ENCODE results near the gene FIGN.
A peak's percentile ranks its signal among the peaks of the same experiment; 100 is the strongest.

FIGN gene

DNA sequence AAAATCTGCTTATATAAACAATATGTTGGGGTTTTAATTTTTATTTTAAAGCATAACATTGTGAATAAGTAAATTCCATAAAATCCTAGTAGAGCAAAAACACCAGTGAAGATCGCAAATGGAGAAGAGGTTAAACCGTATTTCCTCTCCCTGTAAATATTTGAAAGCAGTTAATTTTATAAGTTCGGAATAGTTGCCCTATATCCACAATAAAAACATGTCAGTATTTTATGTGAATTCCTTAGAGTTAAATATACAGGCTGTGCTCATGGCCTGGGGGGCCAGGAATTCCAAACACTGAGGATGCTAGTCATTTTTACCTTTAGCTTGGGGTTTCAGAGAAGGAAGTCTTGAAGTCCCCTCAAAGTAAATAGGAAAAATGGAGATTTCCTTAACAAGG is 135.0 kb downstream of the FIGN start:
- H3K9me3 ChIP-seq, result no peaks in the 10 kb centered on the region
- H3K36me3 ChIP-seq (replicated peaks), result no peaks in the 10 kb centered on the region
- H3K4me1 ChIP-seq, result peaks cover 57% of the 10 kb centered on the region
- in situ Hi-C loops (cut with MboI; ENCODE audit: low sequenced_read_pairs), result no loop called here
- H3K27me3 ChIP-seq (ENCODE audit: low read depth), result no peaks in the 10 kb centered on the region
- H3K4me3 ChIP-seq, result no peak overlapping the region
- DNase-seq (ENCODE audit: low spot score in 2 of 2), result peak; percentile 22 to 38

DNA sequence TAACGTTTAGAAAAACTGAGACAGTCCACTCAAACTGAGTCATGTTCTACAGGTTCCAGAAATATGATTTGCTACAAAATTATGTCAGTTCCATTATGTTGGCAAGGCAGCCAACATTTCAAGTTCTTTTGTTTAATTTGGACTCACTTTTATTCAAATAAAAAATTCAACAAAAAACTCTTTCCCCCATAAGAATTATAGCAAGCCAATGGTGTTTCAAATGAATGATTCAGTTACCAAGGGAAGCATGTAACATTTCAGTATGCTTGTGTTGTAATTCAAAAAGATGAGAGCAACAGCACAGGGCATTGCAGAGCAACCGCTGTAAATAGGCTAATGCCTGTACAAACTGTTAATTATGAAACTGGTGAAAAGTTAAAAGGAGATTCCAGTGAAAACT is 140.8 kb downstream of the FIGN start:
- H3K4me1 ChIP-seq, result peaks cover 43% of the 10 kb centered on the region
- no peak overlapping the region for H3K4me3 ChIP-seq
- DNase-seq (ENCODE audit: low spot score in 2 of 2), result peak in 1 of 2 experiments; percentile 49
- no peaks in the 10 kb centered on the region for H3K27me3 ChIP-seq (ENCODE audit: low read depth)
- no peaks in the 10 kb centered on the region for H3K36me3 ChIP-seq (replicated peaks)
- H3K9me3 ChIP-seq, result no peaks in the 10 kb centered on the region
- in situ Hi-C loops (cut with MboI; ENCODE audit: low sequenced_read_pairs), result no loop called here

DNA sequence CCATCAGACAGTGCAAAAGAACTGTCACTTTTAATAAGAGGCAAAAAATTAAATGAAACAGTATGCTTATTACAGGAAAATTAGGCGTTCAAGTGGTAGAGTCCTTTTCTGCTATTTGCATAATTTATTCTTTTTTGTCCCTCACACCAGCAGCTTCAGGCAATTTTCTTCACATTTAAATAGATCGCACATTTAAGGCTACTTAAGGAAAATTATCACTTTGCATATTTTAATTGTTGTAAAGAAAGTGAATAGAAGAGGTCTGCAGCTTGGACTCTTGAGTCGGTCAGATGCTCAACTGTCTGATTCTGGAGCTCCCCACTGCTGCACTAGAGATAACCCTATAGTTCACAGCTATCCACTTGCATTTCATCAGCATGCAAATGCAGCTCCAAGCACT is 141.3 kb downstream of the FIGN start:
- DNase-seq (ENCODE audit: low spot score in 2 of 2), result peak; percentile 52 to 79
- no peaks in the 10 kb centered on the region for H3K36me3 ChIP-seq (replicated peaks)
- no peak overlapping the region for H3K4me3 ChIP-seq
- H3K9me3 ChIP-seq, result no peaks in the 10 kb centered on the region
- H3K27me3 ChIP-seq (ENCODE audit: low read depth), result no peaks in the 10 kb centered on the region
- in situ Hi-C loops (cut with MboI; ENCODE audit: low sequenced_read_pairs), result no loop called here
- H3K4me1 ChIP-seq, result peaks cover 37% of the 10 kb centered on the region

DNA sequence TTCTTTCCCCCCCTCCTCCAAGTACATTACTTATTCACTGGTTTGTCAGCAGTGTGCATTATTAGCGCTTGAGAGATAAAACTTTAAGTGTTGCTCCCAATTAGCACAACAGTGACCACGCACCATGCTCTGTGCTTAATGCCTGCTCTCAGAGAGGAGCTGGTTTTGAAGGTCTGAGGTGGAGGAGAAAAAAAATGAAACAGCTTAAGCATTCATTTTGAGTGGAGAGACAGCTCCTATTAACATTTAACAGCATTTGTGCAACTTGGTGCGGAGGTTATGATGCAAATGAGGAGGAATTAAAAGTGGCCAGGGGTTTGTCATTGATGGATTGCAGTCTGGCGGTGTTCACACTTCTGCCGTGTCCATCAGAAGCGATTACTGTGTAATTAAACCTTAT is 141.8 kb downstream of the FIGN start:
- Histone ChIP-seq H3K9me3 (no peaks in the 10 kb centered on the region), H3K36me3 (replicated peaks) (no peaks in the 10 kb centered on the region), H3K27me3 (ENCODE audit: low read depth) (no peaks in the 10 kb centered on the region), H3K4me1 (peaks cover 32% of the 10 kb centered on the region), H3K4me3 (no peak overlapping the region)
- peak; percentile 74 to 96 for DNase-seq (ENCODE audit: low spot score in 2 of 2)
- in situ Hi-C loops (cut with MboI; ENCODE audit: low sequenced_read_pairs), result no loop called here

DNA sequence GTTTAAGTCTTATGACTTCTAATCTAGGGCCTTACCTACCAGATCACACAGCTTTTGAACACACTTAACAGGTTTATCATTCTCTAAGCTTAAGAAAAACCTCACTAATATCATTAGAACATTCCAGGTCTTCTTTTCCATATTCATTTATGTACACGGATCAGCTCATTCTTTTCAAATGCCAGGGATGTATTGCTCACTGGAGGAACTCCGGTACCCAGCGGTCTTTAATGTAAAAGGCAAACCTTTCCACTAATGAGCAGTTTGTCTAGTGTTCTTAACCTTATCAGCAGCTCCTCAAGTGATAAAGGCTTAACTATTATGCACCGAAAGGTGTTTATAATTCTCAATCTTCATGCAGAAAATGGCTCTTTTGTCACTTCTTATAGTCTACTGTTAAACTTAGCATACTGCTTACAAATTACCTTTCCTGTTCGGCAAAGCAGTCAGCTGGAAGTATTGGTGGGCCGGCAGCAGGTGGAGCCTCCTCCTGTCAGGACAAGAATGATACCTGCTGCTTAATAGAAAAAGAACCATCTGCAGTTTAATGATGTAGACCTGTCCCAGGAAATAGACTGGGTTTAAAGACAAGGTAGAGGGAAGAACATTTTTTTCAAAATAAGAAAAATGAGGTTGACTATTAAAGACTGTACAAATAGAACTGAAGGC is 142.7 kb downstream of the FIGN start:
- Histone ChIP-seq H3K9me3 (no peaks in the 10 kb centered on the region), H3K27me3 (ENCODE audit: low read depth) (no peaks in the 10 kb centered on the region), H3K36me3 (replicated peaks) (no peaks in the 10 kb centered on the region), H3K4me1 (peaks cover 29% of the 10 kb centered on the region), H3K4me3 (no peak overlapping the region)
- DNase-seq (ENCODE audit: low spot score in 2 of 2), result no peak
- in situ Hi-C loops (cut with MboI; ENCODE audit: low sequenced_read_pairs), result no loop called here

DNA sequence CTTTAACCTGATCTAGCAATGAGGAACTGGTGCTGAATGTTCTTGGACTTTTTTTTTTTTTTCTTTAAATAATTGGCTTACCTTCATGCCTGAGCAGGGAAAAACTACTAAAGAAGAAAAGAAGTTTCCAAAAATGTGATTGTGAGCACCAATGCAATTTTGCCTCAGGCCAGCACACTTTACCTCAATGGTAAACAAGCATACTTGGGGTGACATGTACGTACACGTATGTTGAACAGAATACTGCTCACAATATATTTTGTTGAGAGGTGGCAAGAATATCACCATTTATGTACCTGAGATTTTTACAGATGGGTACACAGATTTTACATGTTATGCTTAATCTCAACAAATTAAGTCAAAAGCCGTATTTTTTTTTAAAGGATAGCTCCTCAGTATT is 144.3 kb downstream of the FIGN start:
- Histone ChIP-seq H3K4me3 (no peak overlapping the region), H3K9me3 (no peaks in the 10 kb centered on the region), H3K4me1 (peaks cover 29% of the 10 kb centered on the region), H3K36me3 (replicated peaks) (no peaks in the 10 kb centered on the region), H3K27me3 (ENCODE audit: low read depth) (no peaks in the 10 kb centered on the region)
- DNase-seq (ENCODE audit: low spot score in 2 of 2), result no peak
- in situ Hi-C loops (cut with MboI; ENCODE audit: low sequenced_read_pairs), result no loop called here

DNA sequence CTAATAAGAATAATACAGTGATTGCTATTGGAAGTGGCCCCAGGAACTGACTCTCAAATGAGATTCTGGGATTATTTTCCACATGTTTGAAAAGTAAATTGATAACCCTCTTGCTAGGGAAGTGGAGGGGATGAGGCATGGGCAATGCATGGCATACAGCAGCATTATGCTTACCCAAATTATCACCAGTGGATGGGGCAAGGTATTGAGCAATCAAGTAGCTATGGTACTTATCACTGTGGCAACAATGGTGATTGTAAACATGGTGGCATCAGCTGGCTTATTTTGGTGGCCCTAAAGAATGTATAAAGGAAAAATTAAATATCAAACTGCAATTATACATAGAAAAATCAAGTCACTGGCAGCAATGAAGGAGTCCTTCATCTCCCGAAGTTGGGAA is 155.1 kb downstream of the FIGN start:
- Histone ChIP-seq H3K27me3 (ENCODE audit: low read depth) (no peaks in the 10 kb centered on the region), H3K9me3 (no peaks in the 10 kb centered on the region), H3K4me3 (no peak overlapping the region), H3K4me1 (no peaks in the 10 kb centered on the region), H3K36me3 (replicated peaks) (no peaks in the 10 kb centered on the region)
- no peak for DNase-seq (ENCODE audit: low spot score in 2 of 2)
- in situ Hi-C loops (cut with MboI; ENCODE audit: low sequenced_read_pairs), result no loop called here

DNA sequence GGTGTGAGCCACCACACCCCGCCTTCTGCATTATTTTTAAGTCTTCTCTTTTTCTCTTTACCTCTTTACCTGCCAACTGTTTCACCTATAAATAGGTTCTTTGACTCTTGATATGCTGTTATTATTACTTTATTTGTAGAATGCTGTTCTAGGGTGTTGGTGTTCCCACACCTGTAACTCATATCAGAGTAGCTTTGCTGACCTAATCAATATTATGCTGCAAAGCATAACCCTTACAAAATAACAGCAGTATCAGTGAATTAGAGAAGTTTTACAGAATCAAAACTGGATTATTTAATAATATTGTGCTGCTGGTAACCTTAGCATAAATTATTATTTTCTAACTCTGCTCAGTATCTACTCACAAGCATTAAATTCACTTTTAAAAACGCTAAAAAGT is 161.5 kb downstream of the FIGN start:
- no peaks in the 10 kb centered on the region for H3K4me1 ChIP-seq
- in situ Hi-C loops (cut with MboI; ENCODE audit: low sequenced_read_pairs), result no loop called here

DNA sequence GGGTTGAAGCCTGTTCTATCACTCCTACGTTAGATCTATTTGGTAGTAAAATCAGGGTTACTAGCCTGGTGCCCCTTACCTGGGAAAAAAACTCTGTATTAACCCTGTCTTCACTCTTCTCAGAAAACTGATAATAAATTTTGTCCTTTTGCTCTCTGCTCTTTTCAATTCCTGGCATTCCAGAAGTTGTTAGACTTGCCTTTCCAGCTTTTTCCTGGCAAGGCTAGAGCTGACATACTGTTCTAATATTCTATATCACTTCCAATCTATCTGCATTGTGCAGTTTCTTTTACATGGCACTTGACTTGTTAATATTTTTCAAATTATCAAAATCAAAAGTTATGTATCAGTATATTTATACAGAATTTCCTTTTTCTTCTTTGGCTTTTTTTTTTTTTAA is 162.2 kb downstream of the FIGN start:
- Histone ChIP-seq H3K9me3 (no peaks in the 10 kb centered on the region), H3K36me3 (replicated peaks) (no peaks in the 10 kb centered on the region), H3K4me3 (no peak overlapping the region), H3K27me3 (ENCODE audit: low read depth) (no peaks in the 10 kb centered on the region), H3K4me1 (no peaks in the 10 kb centered on the region)
- no peak for DNase-seq (ENCODE audit: low spot score in 2 of 2)
- in situ Hi-C loops (cut with MboI; ENCODE audit: low sequenced_read_pairs), result no loop called here

More for the DNA sequence above, 161.5 kb downstream of the FIGN start:
- DNase-seq (ENCODE audit: low spot score in 2 of 2), result no peak
- Histone ChIP-seq H3K9me3 (no peaks in the 10 kb centered on the region), H3K36me3 (replicated peaks) (no peaks in the 10 kb centered on the region), H3K4me3 (no peak overlapping the region), H3K27me3 (ENCODE audit: low read depth) (no peaks in the 10 kb centered on the region)

DNA sequence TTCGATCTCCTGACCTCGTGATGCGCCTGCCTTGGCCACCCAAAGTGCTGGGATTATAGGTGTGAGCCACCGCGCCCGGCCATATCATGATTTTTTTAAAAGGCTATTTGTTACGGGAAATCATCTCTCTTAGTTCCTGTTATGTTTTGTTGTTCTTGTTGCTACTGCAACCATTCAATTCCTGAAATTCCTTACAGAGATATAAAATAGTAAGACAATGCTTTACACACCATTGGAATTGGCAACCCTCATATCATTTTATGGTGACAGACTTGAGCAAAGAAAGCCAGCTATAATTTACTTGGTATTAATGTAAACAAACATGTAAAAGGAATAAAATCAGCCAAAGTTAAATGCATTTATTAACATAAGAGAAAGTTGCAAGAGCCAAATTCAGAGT is 163.0 kb downstream of the FIGN start:
- in situ Hi-C loops (cut with MboI; ENCODE audit: low sequenced_read_pairs), result no loop called here
- Histone ChIP-seq H3K4me3 (no peak overlapping the region), H3K36me3 (replicated peaks) (no peaks in the 10 kb centered on the region), H3K9me3 (no peaks in the 10 kb centered on the region), H3K4me1 (no peaks in the 10 kb centered on the region), H3K27me3 (ENCODE audit: low read depth) (no peaks in the 10 kb centered on the region)
- DNase-seq (ENCODE audit: low spot score in 2 of 2), result no peak

DNA sequence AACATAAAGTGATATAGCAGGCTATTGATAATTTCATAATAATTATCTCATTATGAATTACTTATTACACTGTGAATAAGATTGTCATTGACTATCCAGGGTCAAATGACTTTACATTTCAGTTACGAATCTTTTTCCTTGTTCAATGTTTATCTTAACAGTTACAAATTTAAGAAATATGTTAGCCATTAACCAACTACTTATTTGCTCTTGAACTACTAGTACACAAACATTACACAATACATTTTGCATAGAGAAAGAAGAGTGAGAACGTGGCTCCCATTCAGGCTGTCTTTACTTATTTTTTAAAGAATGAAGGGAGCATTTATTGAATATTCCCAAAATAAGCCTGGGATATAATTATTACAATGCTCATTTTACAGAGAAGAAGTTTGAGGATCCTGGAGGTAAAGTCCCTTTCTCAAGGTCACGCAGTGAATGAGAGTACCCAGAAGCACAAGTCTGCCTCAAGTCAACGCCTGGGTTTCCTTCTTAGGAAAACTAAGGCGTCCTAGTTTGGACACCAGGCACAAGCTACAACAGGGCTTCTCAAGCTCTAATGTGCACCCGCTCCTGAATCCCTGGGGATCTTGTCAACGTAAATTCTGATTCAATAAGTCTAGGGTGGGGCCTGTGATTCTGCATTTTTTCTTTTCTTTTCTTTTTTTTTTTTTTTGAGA is 164.2 kb downstream of the FIGN start:
- H3K27me3 ChIP-seq (ENCODE audit: low read depth), result no peaks in the 10 kb centered on the region
- in situ Hi-C loops (cut with MboI; ENCODE audit: low sequenced_read_pairs), result no loop called here

DNA sequence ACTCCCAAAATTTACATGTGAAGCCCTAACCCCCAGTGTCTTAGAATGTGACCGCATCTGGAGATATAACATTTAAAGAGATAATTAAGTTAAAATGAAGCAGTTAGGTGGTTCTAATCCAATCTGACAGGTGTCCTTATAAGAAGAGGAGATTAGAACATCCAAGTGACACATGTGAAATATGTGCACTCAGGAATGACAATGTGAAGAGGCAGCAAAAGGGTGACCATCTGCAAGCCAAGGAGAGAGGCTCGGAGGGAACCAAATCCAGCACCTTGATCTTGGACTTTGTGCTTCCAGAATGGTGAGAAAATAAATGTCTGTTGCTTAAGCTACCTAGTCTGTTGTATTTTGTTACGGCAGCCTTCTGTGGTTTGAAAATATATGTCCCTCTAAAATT is 165.4 kb downstream of the FIGN start:
- H3K4me3 ChIP-seq, result no peak overlapping the region
- in situ Hi-C loops (cut with MboI; ENCODE audit: low sequenced_read_pairs), result no loop called here
- H3K9me3 ChIP-seq, result no peaks in the 10 kb centered on the region
- H3K27me3 ChIP-seq (ENCODE audit: low read depth), result no peaks in the 10 kb centered on the region
- DNase-seq (ENCODE audit: low spot score in 2 of 2), result no peak
- H3K36me3 ChIP-seq (replicated peaks), result no peaks in the 10 kb centered on the region
- no peaks in the 10 kb centered on the region for H3K4me1 ChIP-seq

More for the DNA sequence above, 164.2 kb downstream of the FIGN start:
- DNase-seq (ENCODE audit: low spot score in 2 of 2), result no peak
- H3K4me3 ChIP-seq, result no peak overlapping the region
- no peaks in the 10 kb centered on the region for H3K36me3 ChIP-seq (replicated peaks)
- H3K9me3 ChIP-seq, result no peaks in the 10 kb centered on the region
- H3K4me1 ChIP-seq, result no peaks in the 10 kb centered on the region

DNA sequence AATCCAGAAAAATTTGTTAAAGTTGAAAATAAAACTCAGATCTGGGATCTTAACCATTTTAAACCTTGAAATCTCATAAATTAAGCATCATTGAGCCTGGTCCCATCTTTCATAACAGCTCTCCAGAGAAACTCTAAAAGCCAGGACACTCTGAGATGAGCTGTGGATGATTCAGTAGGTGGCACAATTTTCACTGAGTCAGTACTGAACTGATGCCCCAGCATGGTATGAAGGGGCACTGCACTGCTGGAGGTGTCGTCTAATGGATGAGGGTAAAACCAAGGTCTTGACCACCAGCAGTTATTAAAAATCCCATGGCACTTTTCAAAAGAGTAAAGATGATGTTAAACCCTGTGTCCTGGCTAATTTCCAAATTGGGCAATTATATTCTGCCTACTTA is 170.6 kb downstream of the FIGN start:
- Histone ChIP-seq H3K9me3 (no peaks in the 10 kb centered on the region), H3K27me3 (ENCODE audit: low read depth) (no peaks in the 10 kb centered on the region), H3K36me3 (replicated peaks) (no peaks in the 10 kb centered on the region), H3K4me1 (no peaks in the 10 kb centered on the region), H3K4me3 (no peak overlapping the region)
- no peak for DNase-seq (ENCODE audit: low spot score in 2 of 2)
- in situ Hi-C loops (cut with MboI; ENCODE audit: low sequenced_read_pairs), result no loop called here

DNA sequence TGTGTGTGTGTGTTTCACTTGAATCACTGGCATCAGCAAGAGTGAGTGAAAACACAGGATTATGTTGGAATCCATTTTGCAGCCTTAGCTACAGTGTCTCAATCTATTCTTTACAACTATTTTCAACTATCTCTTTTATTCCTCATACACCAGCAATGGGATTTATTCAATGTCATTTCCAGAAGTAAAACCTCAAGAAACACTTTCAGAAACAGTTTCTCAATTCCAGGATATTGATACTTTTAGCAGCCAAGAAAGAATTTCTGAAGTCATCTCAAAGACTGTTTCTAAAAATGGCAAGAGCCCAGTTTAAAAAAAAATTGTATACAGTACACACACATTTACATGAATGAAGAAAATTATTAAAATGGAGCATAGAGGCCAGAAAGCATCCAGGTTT is 171.6 kb downstream of the FIGN start:
- no peaks in the 10 kb centered on the region for H3K4me1 ChIP-seq
- DNase-seq (ENCODE audit: low spot score in 2 of 2), result no peak
- in situ Hi-C loops (cut with MboI; ENCODE audit: low sequenced_read_pairs), result no loop called here

DNA sequence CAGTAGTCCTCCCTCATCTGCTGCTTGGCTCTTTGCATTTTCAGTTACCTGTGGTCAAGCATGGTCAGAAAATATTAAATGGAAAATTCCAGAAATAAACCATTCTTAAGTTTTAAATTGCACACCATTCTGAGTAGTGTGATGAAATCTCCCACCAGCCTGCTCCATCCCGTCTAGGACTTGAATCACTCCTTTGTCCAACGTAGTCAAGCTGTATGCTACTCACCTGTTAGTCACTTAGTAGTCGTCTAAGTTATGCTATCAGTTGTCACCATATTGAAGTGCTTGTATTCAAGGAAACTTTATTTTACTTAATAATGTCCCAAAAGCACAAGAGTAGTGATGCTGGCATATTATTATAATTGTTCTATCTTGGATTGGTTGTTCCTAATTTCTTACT is 172.5 kb downstream of the FIGN start:
- in situ Hi-C loops (cut with MboI; ENCODE audit: low sequenced_read_pairs), result no loop called here
- no peaks in the 10 kb centered on the region for H3K27me3 ChIP-seq (ENCODE audit: low read depth)
- no peak for DNase-seq (ENCODE audit: low spot score in 2 of 2)

More for the DNA sequence above, 171.6 kb downstream of the FIGN start:
- H3K27me3 ChIP-seq (ENCODE audit: low read depth), result no peaks in the 10 kb centered on the region
- H3K4me3 ChIP-seq, result no peak overlapping the region
- H3K36me3 ChIP-seq (replicated peaks), result no peaks in the 10 kb centered on the region
- H3K9me3 ChIP-seq, result no peaks in the 10 kb centered on the region

More for the DNA sequence above, 172.5 kb downstream of the FIGN start:
- Histone ChIP-seq H3K9me3 (no peaks in the 10 kb centered on the region), H3K4me3 (no peak overlapping the region), H3K36me3 (replicated peaks) (no peaks in the 10 kb centered on the region), H3K4me1 (no peaks in the 10 kb centered on the region)

Data from HAP-1 (cell line).